Renal pelvis (tissue), 4 donors: Measurements from ENCODE around the gene GRIN2A. TPM values are rescaled to one million over a fixed set of nuclear protein-coding genes. Genes with fewer than 3 reads are reported as not detected.

Experiments used
- DNase-seq: peaks from one replicate; pipeline ENCODE4 v3.0.0-alpha.2; 2013
- polyA plus RNA-seq, 3 donors: library from polyadenylated mRNA; unstranded; fragments of 120-200 nt; gene quantifications; one replicate each; pipeline ENCODE4 v1.2.1, GENCODE V29; 2013; ENCODE audit not compliant: insufficient read length in 3 of 3

Gene GRIN2A
- polyA plus RNA-seq, 3 donors, result 6.5 to 7.5 (median 6.6) TPM

- no peak for DNase-seq
Observed at GRCh38 chr16:9860876-9861275, 321.4 kb downstream of the GRIN2A start.

GRCh38 chr16:9859701-9860327 lies 322.4 kb downstream of the GRIN2A start:
- DNase-seq, result no peak

GRCh38 chr16:9854675-9855074 lies 327.6 kb downstream of the GRIN2A start:
- no peak for DNase-seq

- no peak for DNase-seq
Observed at GRCh38 chr16:9852003-9852402, 330.2 kb downstream of the GRIN2A start.

GRCh38 chr16:9850817-9851216 lies 331.4 kb downstream of the GRIN2A start:
- DNase-seq, result no peak

- DNase-seq, result no peak
Observed at GRCh38 chr16:9849697-9850245, 332.5 kb downstream of the GRIN2A start.

- no peak for DNase-seq
Observed at GRCh38 chr16:9847146-9847545, 335.1 kb downstream of the GRIN2A start.

GRCh38 chr16:9846362-9847099 lies 335.7 kb downstream of the GRIN2A start:
- DNase-seq, result no peak

GRCh38 chr16:9845661-9846361 lies 336.4 kb downstream of the GRIN2A start:
- DNase-seq, result no peak

GRCh38 chr16:9844361-9844760 lies 337.9 kb downstream of the GRIN2A start:
- no peak for DNase-seq

GRCh38 chr16:9843424-9844018 lies 338.7 kb downstream of the GRIN2A start:
- no peak for DNase-seq

GRCh38 chr16:9840761-9841665 lies 341.2 kb downstream of the GRIN2A start:
- DNase-seq, result no peak

GRCh38 chr16:9837481-9837880 lies 344.7 kb downstream of the GRIN2A start:
- DNase-seq, result no peak

- peak; percentile 58 for DNase-seq
Observed at GRCh38 chr16:9836118-9836736, 346.0 kb downstream of the GRIN2A start.

- DNase-seq, result no peak
Observed at GRCh38 chr16:9827062-9827752, 355.0 kb downstream of the GRIN2A start.

GRCh38 chr16:9826656-9827055 lies 355.6 kb downstream of the GRIN2A start:
- no peak for DNase-seq

- peak; percentile 4 for DNase-seq
Observed at GRCh38 chr16:9824200-9825068, 357.8 kb downstream of the GRIN2A start.

GRCh38 chr16:9823510-9823909 lies 358.7 kb downstream of the GRIN2A start:
- no peak for DNase-seq

GRCh38 chr16:9821970-9822369 lies 360.3 kb downstream of the GRIN2A start:
- DNase-seq, result no peak
